ENCODE results near the gene DCAF5.

- TF ChIP-seq POLR2A (IDR thresholded peaks at IDR 0.05; ENCODE audit: low read depth, low read length) (peak; percentile 72), POLR2AphosphoS5 (IDR thresholded peaks at IDR 0.05; ENCODE audit: low read depth, low read length) (peak; percentile 77), TAF1 (IDR thresholded peaks at IDR 0.05; ENCODE audit: low read depth, low read length) (peak; percentile 12; the same call in 1 of the 2 replicates)
Measured at GRCh38 chr14:69191340-69192111, 38.6 kb upstream of the DCAF5 start, which contains the start of gene EXD2.

All from GM12891 (cell line).